Lung (tissue), 12 donors: ENCODE data around the gene LRRC25. TPM values are rescaled to one million over a fixed set of nuclear protein-coding genes. Genes with fewer than 3 reads are reported as not detected.
A peak's percentile ranks its signal among the peaks of the same experiment; 100 is the strongest.

Source experiments
- ATAC-seq: fragments of 200-7000 bp; cut with Tn5 transposase; one replicate; pipeline ENCODE4 v1.9.1; 2020; ENCODE audit warnings: moderate number of reproducible peaks; ENCODE audit not compliant: insufficient read depth, low FRiP score
- DNase-seq, 3 donors: peaks; one replicate each; pipeline ENCODE4 v3.0.0-alpha.2; 2013 to 2017
- H3K27ac ChIP-seq, 2 donors: one replicate each; pipeline ENCODE4 v1.5.1; 2013; ENCODE audit warnings: mild to moderate bottlenecking in 2 of 2, moderate library complexity in 2 of 2, control low read depth in 1 of 2, inconsistent platforms in 1 of 2, low read depth in 1 of 2, low read length in 1 of 2
- H3K27me3 ChIP-seq, 3 donors: one replicate each; pipeline ENCODE4 v1.5.1; 2013; ENCODE audit warnings: low read length in 2 of 3; ENCODE audit not compliant: control insufficient read depth in 3 of 3, insufficient read depth in 3 of 3
- H3K36me3 ChIP-seq, 4 donors: one replicate each; pipeline ENCODE4 v1.5.1; 2013; ENCODE audit warnings: low read length in 4 of 4, mild to moderate bottlenecking in 1 of 4, moderate library complexity in 1 of 4; ENCODE audit not compliant: control insufficient read depth in 4 of 4, insufficient read depth in 4 of 4
- H3K4me1 ChIP-seq, 5 donors: one replicate each; pipeline ENCODE4 v1.5.1; 2013; ENCODE audit warnings: low read length in 5 of 5, mild to moderate bottlenecking in 2 of 5, moderate library complexity in 1 of 5; ENCODE audit not compliant: control insufficient read depth in 5 of 5, insufficient read depth in 5 of 5
- H3K4me3 ChIP-seq: one replicate; pipeline ENCODE4 v1.5.1; 2013; ENCODE audit warnings: mild to moderate bottlenecking, control low read depth, moderate library complexity
- H3K9ac ChIP-seq, 2 donors: one replicate each; pipeline ENCODE4 v1.5.1; 2013; ENCODE audit warnings: low read length in 2 of 2, control low read depth in 1 of 2; ENCODE audit not compliant: insufficient read depth in 1 of 2
- H3K9me3 ChIP-seq, 4 donors: one replicate each; pipeline ENCODE4 v1.5.1; 2013; ENCODE audit warnings: low read length in 3 of 4, mild to moderate bottlenecking in 1 of 4, moderate library complexity in 1 of 4; ENCODE audit not compliant: control insufficient read depth in 4 of 4, insufficient read depth in 3 of 4
- WGBS, 2 donors: extraction: QIAGEN DNeasy Blood & Tissue Kit; methylation state at CpG; one replicate each; pipeline ENCODE4 v1.1.7; 2013; 5-methylcytosine and 5-hydroxymethylcytosine counted together
- polyA plus RNA-seq, 2 donors: library from polyadenylated mRNA; stranded (reverse); fragments of 200-250 nt; gene quantifications; one replicate each; pipeline ENCODE4 v1.2.1, GENCODE V29; 2013
- total RNA-seq, 2 donors: library from RNA; depleted of rRNA in 1 of 2; stranded (reverse); fragments of >200 nt in 1 of 2; gene quantifications; one replicate each; pipeline ENCODE4 v1.2.1, GENCODE V29; 2014 to 2021
- TF ChIP-seq, protein P1 (sequence below): IDR thresholded peaks from 2 replicates; pipeline ENCODE4 v1.5.1; 2012; ENCODE audit warnings: mild to moderate bottlenecking; ENCODE audit errors: control extremely low read depth, extremely low read depth
- donor health status: control.
- donor health status: control.
- donor health status: Bipolar disorder and iron deficiency.
- donor health status: healthy.
- donor health status: DM: yes; HTN: yes; CAD: no.

The LRRC25 gene
- total and polyA plus RNA-seq, 4 donors = 8.5 to 119 (median 27.0) TPM

DNA sequence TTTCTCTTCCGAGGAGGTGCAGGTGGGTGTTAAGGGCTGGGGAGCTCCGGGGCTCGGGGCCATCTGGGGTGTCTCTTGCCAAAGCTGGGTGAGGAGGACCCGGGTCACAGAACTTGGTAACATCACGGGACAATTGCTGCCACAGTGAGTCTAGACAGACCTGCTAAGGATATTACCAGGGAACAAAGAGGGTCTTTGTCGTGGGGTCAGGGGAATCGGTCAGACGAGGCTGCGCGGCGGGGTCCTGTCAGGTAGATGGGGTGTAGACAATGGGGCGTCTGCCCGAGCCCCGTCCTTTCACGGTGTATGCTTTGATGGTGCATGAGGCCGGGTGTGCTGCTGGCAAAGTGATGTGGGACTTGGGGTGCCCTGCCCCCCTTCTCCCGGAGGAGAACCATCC, 49.3 kb downstream of the LRRC25 start:
- Histone ChIP-seq H3K27me3 (no peaks in the 10 kb centered on the region), H3K9me3 (no peaks in the 10 kb centered on the region), H3K4me3 (no peak overlapping the region), H3K4me1 (peaks cover 0 to 7% (median 0%) of the 10 kb centered on the region in 5 donors), H3K36me3 (peaks cover 0 to 4% (median 2%) of the 10 kb centered on the region in 4 donors), H3K27ac (no peak overlapping the region), H3K9ac (no peak overlapping the region)
- no peak for DNase-seq
- no peak for ATAC-seq
- TF ChIP-seq, protein P1, sequence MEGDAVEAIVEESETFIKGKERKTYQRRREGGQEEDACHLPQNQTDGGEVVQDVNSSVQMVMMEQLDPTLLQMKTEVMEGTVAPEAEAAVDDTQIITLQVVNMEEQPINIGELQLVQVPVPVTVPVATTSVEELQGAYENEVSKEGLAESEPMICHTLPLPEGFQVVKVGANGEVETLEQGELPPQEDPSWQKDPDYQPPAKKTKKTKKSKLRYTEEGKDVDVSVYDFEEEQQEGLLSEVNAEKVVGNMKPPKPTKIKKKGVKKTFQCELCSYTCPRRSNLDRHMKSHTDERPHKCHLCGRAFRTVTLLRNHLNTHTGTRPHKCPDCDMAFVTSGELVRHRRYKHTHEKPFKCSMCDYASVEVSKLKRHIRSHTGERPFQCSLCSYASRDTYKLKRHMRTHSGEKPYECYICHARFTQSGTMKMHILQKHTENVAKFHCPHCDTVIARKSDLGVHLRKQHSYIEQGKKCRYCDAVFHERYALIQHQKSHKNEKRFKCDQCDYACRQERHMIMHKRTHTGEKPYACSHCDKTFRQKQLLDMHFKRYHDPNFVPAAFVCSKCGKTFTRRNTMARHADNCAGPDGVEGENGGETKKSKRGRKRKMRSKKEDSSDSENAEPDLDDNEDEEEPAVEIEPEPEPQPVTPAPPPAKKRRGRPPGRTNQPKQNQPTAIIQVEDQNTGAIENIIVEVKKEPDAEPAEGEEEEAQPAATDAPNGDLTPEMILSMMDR = no peak
- WGBS, 2 donors = 93 to 95% methylated on average over 17 of the region's 17 CpGs

DNA sequence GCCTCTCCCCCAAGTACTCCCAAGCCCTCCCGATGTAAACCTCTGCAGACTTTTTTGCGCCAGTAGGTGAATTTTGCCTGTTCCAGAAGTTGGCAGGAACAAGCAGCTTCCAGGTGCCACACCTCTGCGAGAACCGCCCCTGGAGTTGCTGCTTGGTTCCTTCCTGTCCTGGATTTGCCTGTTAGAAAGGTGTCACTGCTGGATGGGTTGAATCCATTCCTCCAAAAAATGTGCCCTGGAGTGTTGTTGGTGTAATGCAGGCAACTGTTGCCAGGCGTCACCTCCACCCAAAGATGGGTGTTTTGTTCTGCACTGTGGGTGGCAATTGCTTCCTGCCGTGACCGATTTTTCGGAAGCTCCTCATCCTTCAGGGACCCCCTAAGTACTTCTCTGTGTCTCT, 51.3 kb downstream of the LRRC25 start:
- H3K27ac ChIP-seq = no peak overlapping the region
- TF ChIP-seq, protein P1 = no peak
- H3K27me3 ChIP-seq = no peaks in the 10 kb centered on the region
- WGBS, 2 donors = 77% methylated on average over 8 of the region's 8 CpGs
- DNase-seq (no peak), ATAC-seq (no peak)
- peaks cover 0 to 11% (median 0%) of the 10 kb centered on the region in 5 donors for H3K4me1 ChIP-seq
- no peaks in the 10 kb centered on the region for H3K9me3 ChIP-seq
- no peak overlapping the region for H3K4me3 ChIP-seq
- H3K36me3 ChIP-seq = peaks cover 0 to 4% (median 2%) of the 10 kb centered on the region in 4 donors
- no peak overlapping the region for H3K9ac ChIP-seq

DNA sequence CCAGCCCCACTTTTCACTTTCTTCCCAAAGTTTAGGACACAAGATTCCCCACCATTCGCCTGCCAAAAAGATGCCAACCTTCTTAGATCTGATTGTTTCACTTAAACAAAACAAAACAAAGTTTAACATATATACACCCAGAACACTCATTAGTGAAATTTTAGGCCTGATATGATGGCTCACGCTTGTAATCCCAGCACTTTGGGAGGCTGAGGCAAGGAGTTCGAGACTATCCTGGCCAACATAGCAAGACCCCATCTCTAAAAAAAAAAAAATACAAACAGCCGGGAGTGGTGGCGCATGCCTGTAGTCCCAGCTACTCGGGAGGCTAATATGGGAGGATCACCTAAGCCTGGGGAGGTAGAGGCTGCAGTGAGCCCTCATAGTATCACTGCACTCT, 52.1 kb downstream of the LRRC25 start:
- Histone ChIP-seq H3K27me3 (no peaks in the 10 kb centered on the region), H3K9me3 (no peaks in the 10 kb centered on the region), H3K4me1 (peaks cover 0 to 15% (median 0%) of the 10 kb centered on the region in 5 donors), H3K4me3 (no peak overlapping the region), H3K9ac (no peak overlapping the region), H3K36me3 (peaks cover 0 to 3% (median under 1%) of the 10 kb centered on the region in 4 donors), H3K27ac (no peak overlapping the region)
- 95 to 96% methylated on average over 6 of the region's 6 CpGs for WGBS, 2 donors
- no peak for ATAC-seq
- TF ChIP-seq, protein P1 = no peak
- DNase-seq = no peak

DNA sequence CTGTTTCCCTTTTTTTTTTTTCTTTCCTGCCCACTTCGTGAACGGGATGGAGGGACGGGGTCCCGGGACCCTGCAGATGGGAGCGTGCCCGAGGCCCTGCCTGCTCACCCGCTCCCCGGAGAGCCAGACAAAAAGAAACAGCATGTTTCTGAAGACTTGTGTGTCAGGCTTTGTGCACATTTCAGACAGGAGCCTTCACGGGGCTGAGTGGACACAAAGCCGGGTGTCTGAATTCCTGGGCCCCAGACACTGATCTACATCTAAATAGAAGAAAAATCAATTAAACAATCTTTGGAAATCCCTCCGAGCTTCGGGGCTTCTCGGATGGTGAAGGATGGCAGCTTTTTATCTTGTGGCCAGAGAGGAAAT, 52.9 kb downstream of the LRRC25 start:
- Histone ChIP-seq H3K9me3 (no peaks in the 10 kb centered on the region), H3K4me1 (peaks cover 0 to 22% (median 2%) of the 10 kb centered on the region in 5 donors), H3K27me3 (no peaks in the 10 kb centered on the region), H3K4me3 (no peak overlapping the region), H3K27ac (no peak overlapping the region), H3K9ac (peak overlapping the region in 1 of 2 donors; percentile 42), H3K36me3 (peaks cover 0 to 3% (median 0%) of the 10 kb centered on the region in 4 donors)
- 72 to 76% methylated on average over 13 of the region's 13 CpGs for WGBS, 2 donors
- ATAC-seq = no peak
- peak in 1 of 3 donors; percentile 13 for DNase-seq
- TF ChIP-seq, protein P1 = no peak
